Breast epithelium (tissue), 3 donors: ENCODE measurements around the gene ZNF407.

Source experiments
- CTCF ChIP-seq, 3 donors: fragments of 450-650 bp; IDR thresholded peaks; one replicate each; pipeline ENCODE4 v1.5.1; 2016 to 2017; ENCODE audit warnings: antibody characterized with exemption in 3 of 3, mild to moderate bottlenecking in 3 of 3, moderate library complexity in 3 of 3
- POLR2A ChIP-seq: fragments of 450-650 bp; IDR thresholded peaks from one replicate; pipeline ENCODE4 v1.6.1; 2016; ENCODE audit warnings: antibody characterized with exemption, mild to moderate bottlenecking, moderate library complexity

- TF ChIP-seq CTCF (IDR thresholded peaks at IDR 0.05) = no peak
- no peak for TF ChIP-seq POLR2A
Observed at GRCh38 chr18:74598350-74599001, 806 bp downstream of the ZNF407 start.
